SKM-1 treated with dmso at 0.1 percent for 144 hours (cell line): Measurements from ENCODE around the gene POU2F3.
A peak's percentile ranks its signal among the peaks of the same experiment; 100 is the strongest.

Source experiments
- DNase-seq: peaks from one replicate; lab custom pipeline; 2025; ENCODE audit not compliant: unreplicated experiment; lab: John Stamatoyannopoulos, UW

Gene POU2F3

GRCh38 chr11:120337355-120338106, 97.6 kb downstream of the POU2F3 start:
- DNase-seq: no peak

GRCh38 chr11:120338107-120338933, 98.4 kb downstream of the POU2F3 start:
- DNase-seq: no peak

GRCh38 chr11:120339394-120339890, 99.5 kb downstream of the POU2F3 start:
- DNase-seq: no peak

- no peak for DNase-seq
Measured at GRCh38 chr11:120340529-120340928, 100.6 kb downstream of the POU2F3 start.

- no peak for DNase-seq
Measured at GRCh38 chr11:120342226-120342625, 102.3 kb downstream of the POU2F3 start.

GRCh38 chr11:120342678-120343077, 102.7 kb downstream of the POU2F3 start:
- no peak for DNase-seq

GRCh38 chr11:120343429-120343828, 103.5 kb downstream of the POU2F3 start:
- no peak for DNase-seq

GRCh38 chr11:120344302-120345004, 104.5 kb downstream of the POU2F3 start:
- peak; percentile 76 for DNase-seq

GRCh38 chr11:120346233-120346632, 106.3 kb downstream of the POU2F3 start:
- no peak for DNase-seq

- no peak for DNase-seq
Measured at GRCh38 chr11:120350637-120351036, 110.7 kb downstream of the POU2F3 start.

- DNase-seq: no peak
Measured at GRCh38 chr11:120352405-120352804, 112.5 kb downstream of the POU2F3 start.

GRCh38 chr11:120354068-120354467, 114.1 kb downstream of the POU2F3 start:
- DNase-seq: no peak

- DNase-seq: no peak
Measured at GRCh38 chr11:120354779-120355178, 114.8 kb downstream of the POU2F3 start.

GRCh38 chr11:120357620-120358019, 117.7 kb downstream of the POU2F3 start:
- no peak for DNase-seq

- DNase-seq: no peak
Measured at GRCh38 chr11:120358729-120359128, 118.8 kb downstream of the POU2F3 start.

GRCh38 chr11:120363436-120363835, 123.5 kb downstream of the POU2F3 start:
- no peak for DNase-seq

GRCh38 chr11:120365512-120365911, 125.6 kb downstream of the POU2F3 start:
- DNase-seq: no peak
